ENCODE measurements around the gene GAMT.

Gene GAMT

GRCh38 chr19:1416014-1416841, 14.9 kb upstream of the GAMT start:
- peak overlapping the region; percentile 74 for H3K27ac ChIP-seq (ENCODE audit: poor library complexity, severe bottlenecking)
- no peak for TF ChIP-seq CTCF (IDR thresholded peaks at IDR 0.05; ENCODE audit: poor library complexity, severe bottlenecking)
- no peak for ATAC-seq (ENCODE audit: low read depth)

GRCh38 chr19:1412995-1413800, 11.9 kb upstream of the GAMT start:
- Histone ChIP-seq H3K4me1 (ENCODE audit: insufficient read depth, poor library complexity, severe bottlenecking) (peaks cover 33% of the 10 kb centered on the region), H3K27me3 (ENCODE audit: insufficient read depth, poor library complexity, severe bottlenecking) (no peaks in the 10 kb centered on the region), H3K36me3 (ENCODE audit: low read depth) (peaks cover 64% of the 10 kb centered on the region), H3K9me3 (ENCODE audit: severe bottlenecking) (no peaks in the 10 kb centered on the region), H3K4me3 (ENCODE audit: severe bottlenecking) (no peak overlapping the region), H3K27ac (ENCODE audit: poor library complexity, severe bottlenecking) (peak overlapping the region; percentile 74)
- no peak for ATAC-seq (ENCODE audit: low read depth)
- TF ChIP-seq CTCF (IDR thresholded peaks at IDR 0.05; ENCODE audit: poor library complexity, severe bottlenecking), result no peak
- no peak for DNase-seq (ENCODE audit: low spot score)

More at GRCh38 chr19:1416014-1416841, 14.9 kb upstream of the GAMT start:
- no peak for DNase-seq (ENCODE audit: low spot score)
- Histone ChIP-seq H3K27me3 (ENCODE audit: insufficient read depth, poor library complexity, severe bottlenecking) (no peaks in the 10 kb centered on the region), H3K36me3 (ENCODE audit: low read depth) (peaks cover 69% of the 10 kb centered on the region), H3K9me3 (ENCODE audit: severe bottlenecking) (no peaks in the 10 kb centered on the region), H3K4me1 (ENCODE audit: insufficient read depth, poor library complexity, severe bottlenecking) (peaks cover 23% of the 10 kb centered on the region), H3K4me3 (ENCODE audit: severe bottlenecking) (no peak overlapping the region)

GRCh38 chr19:1412323-1412923, 11.1 kb upstream of the GAMT start:
- Histone ChIP-seq H3K9me3 (ENCODE audit: severe bottlenecking) (no peaks in the 10 kb centered on the region), H3K27me3 (ENCODE audit: insufficient read depth, poor library complexity, severe bottlenecking) (no peaks in the 10 kb centered on the region), H3K4me3 (ENCODE audit: severe bottlenecking) (no peak overlapping the region), H3K4me1 (ENCODE audit: insufficient read depth, poor library complexity, severe bottlenecking) (peaks cover 33% of the 10 kb centered on the region), H3K27ac (ENCODE audit: poor library complexity, severe bottlenecking) (peak overlapping the region; percentile 91), H3K36me3 (ENCODE audit: low read depth) (peaks cover 56% of the 10 kb centered on the region)
- DNase-seq (ENCODE audit: low spot score), result no peak
- ATAC-seq (ENCODE audit: low read depth), result no peak
- no peak for TF ChIP-seq CTCF (IDR thresholded peaks at IDR 0.05; ENCODE audit: poor library complexity, severe bottlenecking)

- no peaks in the 10 kb centered on the region for H3K27me3 ChIP-seq (ENCODE audit: insufficient read depth, poor library complexity, severe bottlenecking)
- ATAC-seq (ENCODE audit: low read depth), result no peak
- peak overlapping the region; percentile 91 for H3K27ac ChIP-seq (ENCODE audit: poor library complexity, severe bottlenecking)
- peaks cover 47% of the 10 kb centered on the region for H3K36me3 ChIP-seq (ENCODE audit: low read depth)
- H3K4me1 ChIP-seq (ENCODE audit: insufficient read depth, poor library complexity, severe bottlenecking), result peaks cover 32% of the 10 kb centered on the region
- no peak for DNase-seq (ENCODE audit: low spot score)
- no peaks in the 10 kb centered on the region for H3K9me3 ChIP-seq (ENCODE audit: severe bottlenecking)
- H3K4me3 ChIP-seq (ENCODE audit: severe bottlenecking), result no peak overlapping the region
- TF ChIP-seq CTCF (IDR thresholded peaks at IDR 0.05; ENCODE audit: poor library complexity, severe bottlenecking), result no peak
Observed at GRCh38 chr19:1411255-1412191, 10.2 kb upstream of the GAMT start.

Measured in RWPE2 (cell line).